HG03457 (cell line): ENCODE measurements around the gene FCN2.
"Not testable (repeated sequence)": the region's sequence is repeated elsewhere in the genome, so short reads cannot be mapped to it uniquely, and the experiment has no call there.

Experiments used
- ATAC-seq: cut with Tn5 transposase; IDR thresholded peaks from one replicate; pipeline ENCODE4 v1.9.1; 2021; ENCODE audit warnings: moderate number of reproducible peaks; ENCODE audit not compliant: unreplicated experiment

Gene FCN2

DNA sequence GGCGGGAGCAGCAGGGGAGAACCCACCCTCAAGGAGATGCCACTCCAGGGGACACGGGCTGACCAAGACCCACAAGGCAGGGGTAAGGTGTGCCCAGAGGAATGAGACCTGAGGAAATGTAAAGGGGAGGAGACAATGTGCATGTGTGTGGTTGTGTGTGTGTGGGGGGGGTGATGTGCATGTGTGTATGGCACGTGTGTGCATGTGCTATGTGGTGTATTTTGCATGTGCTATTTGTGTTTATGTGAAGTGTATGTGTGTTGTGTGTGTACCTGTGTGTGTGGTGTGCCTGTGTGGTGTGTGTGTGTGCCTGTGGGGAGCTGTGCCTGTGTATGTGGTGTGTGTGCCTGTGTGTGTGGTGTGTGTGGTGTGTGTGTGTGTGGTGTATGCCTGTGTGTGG, 33.5 kb upstream of the FCN2 start:
- ATAC-seq, result no peak

DNA sequence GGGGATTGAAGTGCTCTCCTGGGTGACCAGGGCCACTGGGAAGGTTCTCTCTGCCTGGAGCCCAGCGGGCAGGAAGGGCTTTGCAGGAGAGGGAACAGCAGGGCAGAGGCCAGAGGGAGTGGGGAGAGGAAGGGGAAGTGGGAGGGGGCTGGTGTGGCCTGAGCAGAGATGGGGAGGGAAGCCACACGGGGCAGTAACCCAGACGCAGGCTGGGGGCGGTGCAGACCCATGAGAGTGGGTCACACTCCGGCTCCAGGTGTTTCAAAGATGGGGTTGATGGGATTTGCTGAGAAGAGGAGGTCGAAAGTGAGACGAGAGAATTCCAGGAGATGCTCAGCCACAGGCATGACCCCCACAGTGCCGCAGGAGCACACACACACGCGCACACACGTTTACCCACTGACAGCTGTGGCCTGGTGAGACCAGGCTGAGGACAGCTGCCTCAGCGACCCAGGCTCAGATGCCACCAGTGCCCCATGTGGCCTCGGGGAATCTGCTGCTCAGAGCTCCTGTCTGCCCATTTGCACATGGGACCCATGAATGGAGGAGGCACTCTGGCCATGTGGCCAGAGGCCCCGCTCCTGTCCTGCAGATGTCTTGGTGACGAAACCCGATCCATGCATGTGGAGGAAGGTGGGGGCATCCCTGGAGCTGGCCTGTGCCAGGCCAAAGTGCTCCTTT, 32.7 kb upstream of the FCN2 start:
- no peak for ATAC-seq

DNA sequence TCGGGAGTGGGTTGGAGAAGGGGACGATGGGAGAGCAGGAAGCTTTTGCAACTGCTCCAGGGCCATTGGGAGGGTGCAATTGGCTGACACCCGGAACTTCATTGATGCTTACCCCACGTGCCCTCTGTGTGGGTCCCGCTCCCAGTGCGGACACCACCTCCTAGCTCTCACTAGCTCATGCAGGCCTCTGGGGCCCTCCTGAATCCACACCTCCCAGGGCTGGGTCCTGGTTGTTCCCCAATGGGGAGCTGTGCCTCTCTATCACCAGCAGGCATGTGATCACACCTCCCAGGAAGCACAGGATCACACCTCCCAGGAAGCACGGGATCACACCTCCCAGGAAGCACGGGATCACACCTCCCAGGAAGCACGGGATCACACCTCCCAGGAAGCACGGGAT, 32.1 kb upstream of the FCN2 start:
- no peak for ATAC-seq

DNA sequence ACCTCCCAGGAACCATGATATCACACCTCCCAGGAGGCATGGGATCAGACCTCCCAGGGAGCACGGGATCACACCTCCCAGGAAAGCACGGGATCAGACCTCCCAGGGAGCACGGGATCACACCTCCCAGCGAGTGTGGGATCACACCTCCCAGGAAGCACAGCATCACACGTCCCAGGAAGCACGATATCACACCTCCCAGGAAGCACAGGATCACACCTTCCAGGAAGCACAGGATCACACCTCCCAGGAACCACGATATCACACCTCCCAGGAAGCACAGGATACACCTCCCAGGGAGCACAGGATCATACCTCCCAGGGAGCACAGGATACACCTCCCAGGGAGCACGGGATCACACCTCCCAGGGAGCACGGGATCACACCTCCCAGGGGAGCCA, 30.0 kb upstream of the FCN2 start:
- ATAC-seq, result no peak

DNA sequence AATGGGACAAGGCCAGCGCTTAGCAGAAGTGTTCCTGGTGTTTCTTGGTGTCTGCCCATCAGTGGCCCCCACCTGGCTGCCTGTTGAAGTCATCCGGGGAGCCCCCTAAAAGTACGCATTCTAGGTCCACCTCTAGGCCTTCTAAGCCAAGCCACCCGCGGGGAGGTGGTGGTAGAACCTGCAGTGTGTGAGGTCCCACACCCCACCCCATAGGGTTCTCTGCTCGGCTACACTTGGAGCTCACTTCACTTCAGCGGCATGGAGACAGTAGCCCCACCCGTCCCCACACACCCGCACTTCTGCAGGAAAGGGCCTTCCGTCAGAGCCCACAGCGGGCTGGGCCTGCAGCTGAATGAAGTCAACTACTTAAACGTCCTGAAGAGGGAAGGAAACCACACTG, 29.6 kb upstream of the FCN2 start:
- no peak for ATAC-seq

DNA sequence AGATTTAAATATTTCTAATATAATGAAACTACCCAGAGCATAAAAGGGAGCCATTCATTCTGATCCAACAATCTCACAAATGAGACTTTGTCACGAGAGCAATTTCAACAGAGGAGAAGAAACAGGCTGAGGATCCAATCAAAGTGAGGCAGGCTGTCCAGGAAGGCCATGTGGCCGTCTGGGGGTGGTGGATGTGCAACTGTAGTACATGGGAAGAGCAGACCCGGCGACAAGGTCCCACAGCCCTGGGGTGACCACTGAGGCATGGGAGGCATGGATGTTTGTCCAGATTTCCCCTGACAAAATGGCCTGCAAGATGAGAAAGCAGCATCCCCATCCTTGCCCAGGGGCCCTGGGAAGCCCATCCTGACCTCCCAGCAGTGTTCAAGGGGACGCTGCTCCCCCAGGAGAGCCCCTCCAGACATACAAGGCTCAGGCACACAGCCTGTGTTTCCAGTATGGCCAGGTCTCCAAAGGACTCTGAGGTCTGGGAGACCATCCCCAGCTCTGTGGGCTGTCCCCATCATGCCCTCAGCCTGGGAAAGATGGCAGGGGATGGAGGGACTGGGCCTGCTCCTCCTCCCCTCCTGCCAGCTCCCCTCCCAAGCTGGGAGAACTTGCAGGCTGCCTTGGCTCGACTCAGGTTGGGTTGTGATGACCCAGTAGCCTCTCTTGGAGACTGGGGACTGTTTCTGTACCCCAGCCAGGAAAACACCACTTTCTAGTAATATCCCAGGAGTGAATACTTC, 27.5 kb upstream of the FCN2 start:
- no peak for ATAC-seq

DNA sequence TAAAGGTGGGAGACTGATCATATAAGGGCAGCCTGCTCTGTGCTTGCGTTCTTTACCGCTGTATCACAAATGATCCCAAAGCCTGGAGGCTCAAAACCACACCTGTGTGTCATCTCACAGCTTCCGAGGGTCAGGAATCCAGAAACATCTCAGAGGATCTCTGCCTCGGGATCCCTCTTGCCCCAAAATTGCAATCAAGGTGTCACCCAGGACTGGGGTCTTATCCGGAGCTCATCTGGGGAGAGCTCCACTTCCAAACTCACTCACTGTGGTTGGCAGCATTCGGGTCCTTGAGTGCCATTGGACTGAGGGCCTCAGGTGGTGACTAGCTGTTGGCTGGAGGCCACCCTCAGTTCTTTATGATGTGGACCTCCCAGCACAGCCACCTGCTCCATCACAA, 26.7 kb upstream of the FCN2 start:
- no peak for ATAC-seq

DNA sequence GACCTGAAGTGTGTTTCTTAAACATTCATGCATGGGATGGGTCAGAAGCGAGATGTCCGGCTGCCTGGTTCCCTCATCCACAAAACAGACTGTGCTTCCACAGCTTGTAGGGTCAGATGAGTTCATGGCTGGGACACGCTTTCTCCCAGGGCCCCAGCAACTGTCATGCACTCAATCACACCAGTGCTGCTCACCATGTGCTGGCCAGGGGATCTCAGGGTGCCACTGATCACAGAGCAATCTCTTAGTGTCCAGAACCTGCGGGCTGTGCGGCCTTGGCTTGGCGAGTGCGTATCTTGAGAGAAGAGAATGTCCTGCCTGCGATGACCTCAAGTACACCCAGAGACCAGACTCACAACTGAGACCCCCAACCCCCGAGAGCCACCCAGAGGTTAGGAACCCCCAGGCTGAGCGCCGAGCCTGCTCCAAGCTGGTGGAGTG, 26.0 kb upstream of the FCN2 start:
- no peak for ATAC-seq

DNA sequence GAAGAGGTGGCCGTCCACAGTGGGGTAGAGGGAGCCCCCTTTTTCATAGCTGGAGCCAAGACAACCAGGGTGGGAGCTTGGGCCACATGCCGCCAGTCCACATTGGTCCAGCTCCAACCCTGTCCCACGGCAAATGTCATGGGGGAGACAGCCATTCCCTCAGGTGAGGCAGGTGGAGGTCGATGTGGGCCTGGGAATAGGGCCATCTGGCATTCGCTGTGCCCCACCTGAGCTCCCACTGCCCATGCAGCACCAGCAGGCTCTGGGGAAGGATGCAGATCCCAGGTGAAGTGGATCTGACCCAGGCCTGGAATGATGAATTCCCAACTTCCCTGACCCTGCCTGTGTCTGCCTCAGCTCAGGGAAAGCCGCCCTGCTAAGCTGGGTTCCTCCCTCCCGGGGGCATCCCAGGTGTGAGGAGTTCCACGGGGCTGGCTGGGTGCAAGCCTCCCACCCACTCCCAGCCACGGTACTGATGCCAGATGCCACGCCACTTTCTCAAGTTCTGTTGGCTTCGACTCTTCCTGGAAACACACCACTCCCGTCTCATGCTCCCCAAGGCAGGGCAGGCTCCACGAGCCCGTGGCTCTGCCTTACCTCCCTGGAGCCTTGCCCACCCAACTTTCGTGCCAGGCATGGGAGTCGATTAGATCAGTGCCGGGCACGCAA, 25.2 kb upstream of the FCN2 start:
- no peak for ATAC-seq

DNA sequence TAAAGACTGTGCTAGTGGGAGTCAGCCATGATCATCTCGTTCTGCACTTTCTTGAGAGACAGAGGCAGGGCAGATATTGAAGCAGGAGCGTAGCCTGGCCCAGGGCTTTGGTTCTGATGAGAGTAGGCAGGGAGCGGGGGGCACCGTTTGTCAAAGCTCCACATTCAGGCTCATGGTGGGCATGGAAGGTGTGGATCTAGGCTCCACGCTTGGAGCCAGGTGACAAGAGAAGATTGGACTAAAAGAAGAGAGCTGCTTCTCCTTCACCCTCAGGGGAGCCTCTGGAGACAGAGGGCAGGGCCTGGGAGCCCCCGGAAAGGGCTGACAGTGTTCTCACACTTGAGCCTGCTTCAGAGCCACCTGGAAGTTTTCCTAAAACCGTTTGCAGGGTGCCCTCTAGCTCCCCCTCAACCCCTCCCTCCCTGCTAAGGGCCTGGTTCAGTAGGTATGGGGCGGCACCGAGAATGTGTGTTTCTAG, 24.7 kb upstream of the FCN2 start:
- ATAC-seq, result no peak

DNA sequence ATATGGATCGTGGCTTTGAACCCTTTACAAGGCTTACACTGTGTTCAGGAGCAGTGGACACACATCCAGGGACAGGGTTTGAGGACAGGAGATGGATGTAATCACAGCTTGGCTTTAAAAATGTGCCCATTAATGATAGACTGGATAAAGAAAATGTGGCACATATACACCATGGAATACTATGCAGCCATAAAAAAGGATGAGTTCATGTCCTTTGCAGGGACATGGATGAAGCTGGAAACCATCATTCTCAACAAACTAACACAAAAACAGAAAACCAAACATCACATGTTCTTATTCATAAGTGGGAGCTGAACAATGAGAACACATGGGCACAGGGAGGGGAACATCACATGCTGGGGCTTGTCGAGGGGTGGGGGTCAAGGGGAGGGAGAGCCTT, 23.2 kb upstream of the FCN2 start:
- ATAC-seq, result not testable (repeated sequence)

DNA sequence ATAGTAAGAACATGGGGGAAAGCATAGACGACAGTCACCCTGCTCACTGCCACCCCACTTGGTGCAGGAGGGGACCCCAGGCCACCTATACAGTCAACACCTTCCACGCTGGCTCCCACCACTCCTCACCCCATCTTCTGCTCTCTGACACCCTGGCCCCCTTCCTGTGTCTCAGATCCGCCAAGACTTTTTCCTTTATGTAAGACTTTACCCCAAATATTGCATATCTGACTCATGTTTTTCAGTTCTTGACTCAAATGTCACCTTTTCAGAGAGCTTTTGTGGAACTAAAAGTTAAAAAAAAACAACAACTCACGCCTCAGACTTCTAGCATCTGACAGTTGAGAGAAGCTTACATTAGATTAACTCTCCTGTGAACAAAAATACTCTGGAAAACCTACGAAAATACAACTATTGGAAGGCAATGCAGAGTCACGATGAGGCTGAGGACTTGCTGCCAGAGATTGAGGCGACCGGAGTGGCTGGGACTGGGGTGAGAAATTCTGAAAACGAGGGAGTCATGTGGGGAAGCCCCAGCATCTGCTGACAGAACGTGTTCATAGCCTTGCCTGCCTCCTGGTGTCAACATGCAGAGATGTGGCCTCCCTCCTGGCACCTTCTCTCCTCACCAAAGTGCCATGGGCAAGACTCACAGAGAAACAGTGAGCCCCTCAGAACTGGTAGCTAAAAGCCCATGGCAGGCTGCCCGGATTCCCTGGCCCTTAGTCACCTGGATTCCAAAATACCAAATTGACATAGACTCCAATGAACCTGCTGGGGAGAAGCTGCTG, 22.4 kb upstream of the FCN2 start:
- peak; percentile 62 for ATAC-seq

DNA sequence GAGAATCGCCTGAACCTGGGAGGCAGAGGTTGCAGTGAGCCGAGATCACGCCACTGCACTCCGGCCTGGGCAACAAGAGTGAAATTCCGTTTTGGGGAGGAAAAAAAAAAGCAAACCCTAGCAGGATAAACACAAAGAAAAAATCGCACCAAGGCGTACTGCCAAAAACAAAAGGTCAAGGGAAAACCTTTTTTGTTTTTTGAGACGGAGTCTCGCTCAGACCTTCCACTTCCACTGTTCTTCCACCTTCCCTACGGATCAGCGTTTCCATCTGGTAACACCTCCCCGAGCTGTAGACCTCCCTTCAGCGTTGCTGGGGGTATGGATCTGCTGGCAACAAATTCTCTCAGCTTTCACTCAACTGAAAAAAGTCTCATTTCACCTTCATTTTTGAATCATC, 20.1 kb upstream of the FCN2 start:
- no peak for ATAC-seq

DNA sequence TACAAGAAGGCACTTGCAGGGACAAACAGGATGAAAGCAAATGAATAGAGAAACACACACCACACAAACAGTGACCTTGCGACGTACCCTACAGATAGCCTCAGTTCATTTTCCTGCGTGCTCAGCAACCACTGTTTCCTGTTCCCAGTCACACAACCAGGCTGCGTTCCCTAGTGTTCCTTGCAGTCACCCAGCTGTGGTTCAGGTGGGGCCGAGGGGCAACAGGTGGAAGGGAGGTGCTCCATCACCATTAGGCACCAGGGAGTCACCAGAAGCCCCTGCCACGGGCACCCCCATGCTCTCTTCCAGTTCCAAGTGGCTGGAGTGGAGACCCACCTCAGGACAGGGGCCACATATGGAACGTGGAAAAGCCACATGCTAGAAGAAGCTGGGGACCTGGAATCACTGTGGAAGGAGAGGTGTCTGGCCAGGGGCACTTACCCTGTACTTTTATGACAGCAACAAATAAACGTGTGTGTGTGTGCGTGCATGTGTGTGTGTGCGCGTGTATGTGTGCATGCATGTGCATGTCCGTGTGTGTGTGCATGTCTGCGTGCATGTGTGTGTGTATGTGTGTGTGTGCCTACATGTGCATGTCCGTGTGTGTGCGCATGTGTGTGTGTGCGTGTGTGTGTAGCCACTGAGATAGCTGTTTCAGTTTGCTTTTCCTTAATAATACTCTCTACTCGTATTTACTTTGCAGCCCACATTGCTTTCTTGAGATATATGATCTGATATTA, 18.8 kb upstream of the FCN2 start:
- ATAC-seq, result no peak

DNA sequence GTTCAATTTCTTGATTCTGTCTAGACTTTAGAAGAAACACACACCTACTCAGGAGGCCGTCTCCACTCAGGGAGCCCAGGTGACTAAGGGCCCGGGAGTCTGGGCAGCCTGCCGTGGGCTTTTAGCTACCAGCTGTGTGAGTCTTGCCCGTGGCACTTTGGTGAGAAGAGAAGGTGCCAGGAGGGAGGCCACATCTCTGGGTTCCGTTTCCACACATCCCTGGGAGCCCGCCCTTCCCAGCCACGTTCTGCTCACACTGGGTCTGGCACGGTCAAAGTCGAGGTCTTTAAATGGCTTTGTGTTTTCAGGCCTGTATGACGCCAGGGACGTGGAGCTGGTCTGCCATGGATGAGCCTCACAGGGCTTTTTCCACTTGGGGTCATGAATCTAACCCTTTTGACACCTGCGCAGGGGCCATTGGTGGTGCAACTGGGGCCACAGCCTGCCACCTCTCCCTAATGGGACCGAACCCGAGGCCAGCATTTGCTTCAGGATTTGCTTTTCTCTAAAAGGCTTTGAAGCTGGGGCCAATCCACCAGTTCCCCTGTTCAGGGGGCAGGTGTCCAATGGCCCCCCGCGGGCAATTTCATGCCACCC, 17.2 kb upstream of the FCN2 start:
- no peak for ATAC-seq

DNA sequence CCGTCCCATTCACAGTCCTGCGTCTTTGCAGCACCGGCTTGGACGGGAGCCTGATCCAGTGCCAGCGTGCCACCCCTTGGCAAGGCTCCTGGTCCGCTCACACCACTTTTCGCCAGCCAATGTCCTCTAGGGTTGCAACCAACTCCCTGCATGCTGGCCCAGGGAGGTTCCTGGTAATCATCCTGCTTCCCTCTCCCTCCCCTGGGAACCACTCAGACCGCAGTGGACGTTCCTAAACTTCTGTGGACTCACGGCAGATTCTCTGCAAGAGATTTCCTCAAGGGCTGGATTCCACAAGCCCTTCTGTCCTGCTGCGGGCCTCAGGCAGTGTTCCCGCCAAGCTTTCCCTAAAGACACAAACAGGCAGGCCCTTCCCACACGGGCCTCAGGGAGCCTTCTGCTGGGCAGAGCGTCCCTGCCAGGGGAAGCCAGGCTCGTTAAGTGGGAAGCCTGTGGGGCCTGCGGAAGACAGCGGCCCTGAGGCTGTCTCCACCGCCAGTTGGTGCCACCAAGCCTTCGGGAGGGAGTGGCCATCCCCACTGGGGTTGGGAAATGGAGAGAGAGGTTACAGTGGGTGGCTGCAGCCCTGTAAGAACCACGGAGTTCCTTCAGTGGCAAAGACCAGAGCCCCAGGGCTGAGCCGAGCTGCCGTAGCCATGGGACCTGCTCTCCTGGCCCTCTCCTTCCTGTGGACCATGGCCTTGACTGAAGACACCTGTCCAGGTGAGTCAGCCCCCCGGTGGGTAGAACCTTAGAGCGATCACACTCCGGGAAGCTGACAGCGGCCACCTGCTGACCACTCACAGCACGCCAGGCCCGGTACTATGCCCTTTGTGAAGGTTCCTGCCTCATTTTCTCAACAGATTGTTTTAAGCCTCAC, 16.4 kb upstream of the FCN2 start:
- ATAC-seq, result no peak

DNA sequence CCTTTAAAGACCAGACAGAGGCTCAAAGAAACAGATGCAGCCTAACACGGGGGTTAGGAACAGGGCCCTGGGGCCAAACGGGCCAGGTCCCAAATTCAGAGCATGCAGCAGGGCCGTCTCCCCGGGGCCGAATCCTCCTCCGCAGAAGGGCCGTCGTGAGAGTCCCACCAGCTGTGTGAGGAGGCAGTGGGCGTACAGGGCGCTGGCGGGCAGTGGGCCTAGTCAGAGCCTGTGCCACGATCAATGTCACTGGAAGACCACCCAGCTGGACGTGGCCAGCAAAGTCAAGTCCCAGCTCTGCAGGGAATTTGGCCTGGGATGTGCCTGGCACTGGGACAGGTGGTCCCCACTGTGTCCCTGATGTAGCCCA, 15.8 kb upstream of the FCN2 start:
- ATAC-seq, result no peak

DNA sequence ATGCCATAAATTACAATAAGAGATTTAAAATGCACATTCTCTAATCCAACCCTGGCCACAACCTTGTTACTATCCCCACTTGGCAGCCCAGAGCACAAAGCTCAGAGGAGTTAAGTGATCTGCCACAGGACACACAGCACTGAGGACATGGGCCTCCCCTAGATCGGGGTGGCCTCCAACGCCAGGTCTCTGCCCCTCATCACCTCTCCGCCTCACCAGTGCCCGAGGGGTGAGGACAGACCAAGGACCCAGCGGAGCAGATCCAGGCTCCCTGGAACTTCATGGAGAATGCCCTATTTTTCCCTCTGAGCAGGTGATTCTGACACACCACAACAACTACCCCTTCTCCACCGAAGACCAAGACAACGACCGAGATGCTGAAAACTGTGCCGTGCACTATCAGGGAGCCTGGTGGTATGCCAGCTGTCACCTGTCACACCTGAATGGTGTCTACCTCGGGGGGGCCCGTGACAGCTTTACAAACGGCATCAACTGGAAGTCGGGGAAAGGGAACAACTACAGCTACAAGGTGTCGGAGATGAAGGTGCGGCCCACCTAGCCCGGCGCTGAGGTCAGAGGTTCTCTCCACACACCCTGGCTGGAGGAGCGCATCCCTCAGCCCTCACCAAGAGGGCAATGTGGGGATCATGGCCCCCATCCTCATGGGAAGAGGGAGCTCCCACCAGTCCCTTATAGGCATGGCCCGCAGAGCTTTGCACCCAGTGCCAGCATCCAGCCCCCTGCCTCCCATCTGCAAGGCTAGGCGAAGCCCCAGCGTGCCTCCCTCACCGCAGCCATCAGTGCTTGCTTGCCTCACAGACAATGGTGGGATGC, 12.5 kb upstream of the FCN2 start:
- ATAC-seq, result no peak
